NCI-H526 treated with DMSO at 0.1 percent for 48 hours (cell line): ENCODE data around the gene CARMIL1.

ENCODE experiments used
- DNase-seq: peaks from one replicate; lab custom pipeline; 2025; lab: John Stamatoyannopoulos, UW

The CARMIL1 gene

GRCh38 chr6:25619217-25619616, 340.0 kb downstream of the CARMIL1 start:
- no peak for DNase-seq

GRCh38 chr6:25620391-25620790, 341.2 kb downstream of the CARMIL1 start:
- DNase-seq: no peak

- no peak for DNase-seq
Observed at GRCh38 chr6:25623065-25623464, 343.9 kb downstream of the CARMIL1 start.

DNA sequence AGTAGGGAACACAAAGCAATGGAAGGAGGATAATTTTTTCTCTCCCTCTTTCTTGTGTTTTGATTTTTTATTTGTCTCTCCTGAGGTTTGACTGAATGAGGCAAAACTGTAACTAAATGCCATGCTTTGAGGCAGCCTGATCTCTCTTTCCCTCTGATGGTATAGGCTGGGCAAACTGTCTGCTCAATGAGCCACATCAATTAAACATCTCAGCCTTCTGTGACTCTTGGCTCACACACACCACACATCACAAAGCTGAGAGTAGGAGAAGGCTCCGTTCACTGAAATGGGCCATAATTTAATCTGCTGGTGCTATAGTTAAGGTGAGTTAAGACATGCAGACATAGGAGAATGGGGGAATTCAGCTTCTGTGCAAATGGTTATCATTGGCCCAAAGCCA, 344.7 kb downstream of the CARMIL1 start:
- DNase-seq: peak; percentile 4

DNA sequence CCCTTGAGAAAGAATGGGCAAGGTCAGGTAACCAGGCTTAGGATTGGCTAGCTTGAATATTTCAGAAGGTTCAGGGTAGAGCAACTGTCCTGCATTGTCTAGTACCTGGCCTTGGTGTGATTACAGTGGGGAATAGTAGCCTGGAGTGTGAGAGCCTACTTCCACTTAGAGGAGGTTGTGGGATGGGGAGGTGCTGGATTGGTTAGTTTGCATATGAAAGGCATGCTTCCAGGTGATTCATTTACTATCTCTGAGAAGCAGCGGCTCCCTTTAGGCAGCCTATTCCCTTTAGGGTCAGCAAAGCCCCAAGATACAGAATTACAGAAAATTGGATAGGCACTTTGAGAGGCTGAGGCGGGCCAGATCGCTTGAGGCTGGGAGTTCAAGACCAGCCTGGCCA, 347.8 kb downstream of the CARMIL1 start:
- DNase-seq: peak; percentile 64

DNA sequence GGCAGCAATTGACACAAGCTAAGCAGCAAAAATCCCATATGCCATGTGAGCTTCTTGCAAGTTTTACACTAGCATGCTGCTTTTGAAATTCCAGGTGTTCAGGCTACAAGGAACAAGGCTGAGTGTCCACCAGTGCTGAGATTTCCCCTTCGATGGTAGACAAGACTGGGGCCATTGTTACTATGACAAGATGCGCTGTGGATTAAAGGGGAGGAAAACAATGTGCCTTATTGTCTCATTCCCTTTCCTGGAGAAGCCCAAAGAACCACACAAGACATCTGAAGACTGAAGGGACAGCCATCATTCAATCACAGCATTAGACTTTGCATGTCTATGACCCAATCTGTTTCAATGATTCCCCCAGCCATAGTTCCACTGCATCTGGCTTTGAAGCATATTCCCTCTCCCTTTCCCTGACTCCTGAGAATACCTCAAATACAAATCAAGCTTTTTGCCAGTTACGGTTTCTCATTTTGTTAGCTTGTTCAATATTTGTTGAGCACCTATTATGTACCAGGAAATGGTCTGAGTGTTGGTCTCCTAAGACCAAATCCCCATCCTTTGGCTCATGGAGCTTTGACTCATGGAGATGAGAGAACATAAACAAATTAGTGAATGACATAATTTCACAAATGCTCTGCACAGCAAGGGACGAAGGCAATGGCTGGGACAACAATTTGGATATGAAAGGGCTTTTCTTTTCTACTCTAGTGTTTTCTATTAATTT, 349.5 kb downstream of the CARMIL1 start:
- DNase-seq: no peak

GRCh38 chr6:25629198-25629576, 350.0 kb downstream of the CARMIL1 start:
- peak; percentile 84 for DNase-seq

GRCh38 chr6:25630508-25631278, 351.5 kb downstream of the CARMIL1 start:
- DNase-seq: no peak

GRCh38 chr6:25635886-25636317, 356.7 kb downstream of the CARMIL1 start:
- no peak for DNase-seq

- no peak for DNase-seq
Observed at GRCh38 chr6:25637211-25637610, 358.0 kb downstream of the CARMIL1 start.

DNA sequence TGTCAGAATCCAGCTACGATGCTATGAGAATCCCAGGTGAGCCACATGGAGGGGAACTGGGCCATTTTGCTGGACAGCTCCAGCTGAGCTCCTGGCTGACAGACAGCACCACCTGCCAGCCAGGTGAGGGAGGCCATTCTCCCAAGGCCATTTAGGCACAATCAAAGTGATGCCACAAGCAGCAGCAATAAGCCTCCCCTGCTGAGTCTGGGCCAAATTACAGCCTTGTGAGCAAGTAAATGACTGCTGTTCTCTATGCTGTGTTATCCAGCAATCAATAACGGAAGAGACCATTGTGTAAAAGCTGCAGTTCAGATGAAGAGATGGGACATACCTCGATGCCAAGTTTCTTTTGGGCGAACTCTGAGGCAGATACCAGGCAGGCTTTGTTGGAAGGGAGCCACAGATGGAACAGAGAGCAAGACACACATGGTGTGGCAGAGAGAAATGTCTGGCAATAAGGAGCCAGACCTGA, 358.8 kb downstream of the CARMIL1 start:
- DNase-seq: no peak

GRCh38 chr6:25639653-25640052, 360.5 kb downstream of the CARMIL1 start:
- no peak for DNase-seq

GRCh38 chr6:25640446-25640845, 361.3 kb downstream of the CARMIL1 start:
- DNase-seq: no peak

DNA sequence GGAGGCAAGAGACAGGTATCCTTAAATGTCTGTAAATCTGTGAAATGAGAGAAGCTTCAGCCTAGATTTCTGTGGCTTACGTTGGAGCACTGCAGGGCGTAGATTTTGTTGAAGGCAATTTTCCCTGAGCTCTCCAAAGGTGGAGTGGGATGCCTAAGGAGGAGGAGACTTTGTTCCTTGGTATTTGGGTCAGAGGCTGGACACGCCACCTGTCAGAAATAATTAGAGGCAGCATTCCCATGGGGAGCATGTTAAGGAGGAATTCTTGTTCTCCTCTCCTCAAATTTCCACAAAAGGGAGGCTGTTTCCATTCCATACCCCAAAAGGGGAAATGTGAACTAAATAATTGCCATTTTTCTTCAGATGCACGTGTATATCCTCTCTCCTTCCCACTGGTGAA, 361.7 kb downstream of the CARMIL1 start:
- DNase-seq: no peak

DNA sequence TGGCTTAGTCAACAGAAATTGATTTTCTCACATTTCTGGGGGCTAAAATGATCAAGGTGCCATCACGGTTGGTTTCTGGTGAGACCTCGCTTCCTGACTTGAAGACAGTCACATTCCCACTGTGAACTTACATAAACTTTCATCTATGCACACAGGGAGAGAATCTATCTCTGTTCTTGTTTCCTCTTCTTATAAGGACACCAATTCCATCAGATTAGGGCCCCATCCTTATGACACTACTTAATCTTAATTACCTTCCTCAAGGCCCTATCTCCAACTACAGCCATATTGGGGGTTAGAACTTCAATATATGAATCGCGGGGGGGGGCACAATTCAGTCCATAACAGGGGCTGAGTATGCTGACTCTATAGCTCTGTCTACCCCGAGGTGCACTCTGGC, 362.2 kb downstream of the CARMIL1 start:
- DNase-seq: no peak

- no peak for DNase-seq
Observed at GRCh38 chr6:25641940-25642666, 362.9 kb downstream of the CARMIL1 start.

DNA sequence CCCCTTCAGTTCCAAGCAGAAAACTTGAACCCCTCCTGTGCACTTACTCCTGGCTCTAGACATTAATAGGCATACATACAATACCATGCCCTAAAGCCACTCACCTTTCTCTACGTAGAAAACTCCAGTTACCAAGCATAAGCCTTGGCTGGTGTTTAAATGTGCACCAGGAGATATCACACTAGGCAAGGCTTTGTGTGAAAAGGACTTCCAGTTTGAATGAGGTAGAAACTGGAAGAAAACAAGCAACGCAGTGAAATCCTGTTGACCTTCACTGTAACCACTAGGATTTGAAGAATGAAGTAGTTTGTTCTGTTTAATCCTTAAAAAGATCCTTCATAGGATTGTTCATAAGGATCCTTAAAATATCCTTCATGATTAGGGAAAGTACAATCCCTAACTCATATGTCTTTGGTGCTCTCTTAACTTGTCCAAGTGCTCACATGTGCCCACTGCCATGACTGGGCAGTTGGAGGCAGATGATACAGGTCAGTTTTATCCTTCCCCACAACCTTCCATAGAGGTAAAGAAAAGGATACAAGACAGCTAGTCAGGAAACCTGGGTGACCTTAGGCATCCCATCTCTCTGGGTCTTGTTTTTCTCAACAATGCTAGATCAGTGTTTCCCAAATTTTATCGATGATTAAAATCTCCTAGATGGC, 363.6 kb downstream of the CARMIL1 start:
- no peak for DNase-seq

DNA sequence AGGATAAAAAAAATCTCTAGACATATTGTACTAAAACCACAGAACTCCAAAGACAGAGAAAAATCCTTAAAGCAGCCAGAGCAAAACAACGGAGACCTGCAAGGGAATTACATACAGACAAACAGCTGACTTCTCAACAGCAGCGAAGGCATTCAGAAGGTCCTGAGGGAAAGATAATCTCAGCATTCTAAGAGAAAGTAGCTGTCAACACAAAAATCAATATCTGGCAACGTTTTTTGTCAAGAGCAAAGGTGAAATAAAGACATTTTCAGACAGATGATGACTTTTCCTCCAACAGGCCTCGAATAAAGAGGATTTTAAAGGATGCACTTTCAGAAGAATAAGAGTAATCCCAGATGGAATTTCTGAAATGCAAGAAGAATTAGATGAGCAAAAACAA, 366.7 kb downstream of the CARMIL1 start:
- DNase-seq: no peak

DNA sequence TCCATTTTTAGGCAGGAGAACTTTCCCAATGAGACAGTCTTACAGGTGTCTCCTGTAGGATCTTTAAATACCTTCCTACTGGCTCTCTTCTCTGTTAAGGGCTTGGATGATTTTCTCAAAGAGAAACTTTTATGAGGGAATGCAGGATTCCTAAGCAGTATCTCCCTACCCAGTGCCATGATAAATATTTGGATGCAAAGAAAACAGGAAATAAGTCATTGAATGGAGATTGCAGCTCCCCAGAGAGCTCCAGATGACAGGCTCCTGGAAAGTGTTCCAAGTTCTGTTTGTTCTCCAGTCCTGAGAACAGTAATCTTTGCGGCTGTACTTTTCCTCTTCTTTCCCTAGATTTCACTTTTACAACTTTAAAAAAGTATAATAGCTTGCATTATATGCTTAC, 370.4 kb downstream of the CARMIL1 start:
- no peak for DNase-seq

DNA sequence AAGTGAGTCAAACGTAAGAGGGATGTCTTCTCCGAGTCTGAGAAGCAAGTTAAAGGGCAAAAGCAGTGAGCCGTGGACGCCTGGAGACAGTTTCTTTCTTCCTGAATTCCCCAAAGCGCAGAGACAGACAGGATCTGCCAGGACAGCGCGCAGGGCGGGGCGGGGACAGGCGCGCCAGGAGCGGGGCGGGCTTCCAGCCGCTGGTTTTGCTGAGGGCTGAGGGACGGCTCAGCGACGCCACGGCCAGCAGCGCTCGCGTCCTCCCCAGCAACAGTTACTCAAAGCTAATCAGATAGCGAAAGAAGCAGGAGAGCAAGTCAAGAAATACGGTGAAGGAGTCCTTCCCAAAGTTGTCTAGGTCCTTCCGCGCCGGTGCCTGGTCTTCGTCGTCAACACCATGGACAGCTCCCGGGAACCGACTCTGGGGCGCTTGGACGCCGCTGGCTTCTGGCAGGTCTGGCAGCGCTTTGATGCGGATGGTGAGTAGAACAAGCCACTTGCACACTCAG, 372.9 kb downstream of the CARMIL1 start, which contains the start of gene SCGN:
Gene SCGN (plus strand): TSS at position 209 of the 509 bp plus-strand sequence. CDS start 189 bp downstream, at position 398.
- peak; percentile 8 for DNase-seq

- no peak for DNase-seq
Observed at GRCh38 chr6:25655723-25656122, 376.5 kb downstream of the CARMIL1 start.
